Fibroblast of upper back skin (primary cell): ENCODE data around the gene MRAP.
A peak's percentile ranks its signal among the peaks of the same experiment; 100 is the strongest.
"Not testable (repeated sequence)": the region's sequence is repeated elsewhere in the genome, so short reads cannot be mapped to it uniquely, and the experiment has no call there.

Source experiments
- DNase-seq: peaks from one replicate; pipeline ENCODE4 v3.0.0-alpha.2; 2013

Gene MRAP

DNA sequence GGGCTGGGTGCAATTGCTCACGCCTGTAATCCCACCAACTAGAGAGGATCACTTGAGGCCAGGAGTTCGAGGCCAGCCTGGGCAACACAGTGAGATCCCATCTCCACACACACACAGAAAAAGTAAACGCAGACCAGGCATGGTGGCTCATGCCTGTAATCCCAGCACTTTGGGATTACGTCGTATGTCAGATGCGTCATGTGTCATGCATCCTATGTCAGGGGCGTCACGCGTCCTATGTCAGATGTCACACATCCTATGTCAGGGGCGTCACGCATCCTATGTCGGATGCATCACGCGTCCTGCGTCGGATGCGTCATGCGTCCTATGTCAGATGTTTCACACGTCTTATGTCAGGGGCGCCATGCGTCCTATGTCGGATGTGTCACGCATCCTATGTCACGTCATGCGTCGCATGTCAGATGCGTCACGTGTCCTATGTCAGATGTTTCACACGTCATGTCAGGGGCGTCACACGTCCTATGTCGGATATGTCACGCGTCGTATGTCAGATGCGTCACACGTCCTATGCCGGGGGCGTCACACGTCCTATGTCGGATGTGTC lies 1.5 kb downstream of the MRAP start:
- DNase-seq = no peak

DNA sequence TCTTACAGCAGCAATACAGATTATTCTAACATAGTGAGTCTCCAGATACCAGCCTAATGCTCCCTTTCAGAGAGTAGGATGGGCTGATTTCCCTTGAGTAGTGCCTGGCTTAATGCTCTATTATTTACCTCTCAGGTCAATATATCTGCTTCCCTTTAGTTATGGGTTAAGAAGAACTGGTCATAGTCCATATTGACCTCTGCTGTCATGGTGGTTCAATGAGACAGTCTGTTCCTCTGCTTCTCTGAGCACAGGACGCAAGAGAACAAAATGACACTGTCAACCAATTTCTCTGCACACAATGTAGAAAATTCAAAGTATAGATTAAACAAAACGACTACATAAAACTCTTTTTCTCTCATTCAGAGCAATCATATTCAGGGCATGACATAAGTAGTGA lies 2.9 kb downstream of the MRAP start:
- no peak for DNase-seq

DNA sequence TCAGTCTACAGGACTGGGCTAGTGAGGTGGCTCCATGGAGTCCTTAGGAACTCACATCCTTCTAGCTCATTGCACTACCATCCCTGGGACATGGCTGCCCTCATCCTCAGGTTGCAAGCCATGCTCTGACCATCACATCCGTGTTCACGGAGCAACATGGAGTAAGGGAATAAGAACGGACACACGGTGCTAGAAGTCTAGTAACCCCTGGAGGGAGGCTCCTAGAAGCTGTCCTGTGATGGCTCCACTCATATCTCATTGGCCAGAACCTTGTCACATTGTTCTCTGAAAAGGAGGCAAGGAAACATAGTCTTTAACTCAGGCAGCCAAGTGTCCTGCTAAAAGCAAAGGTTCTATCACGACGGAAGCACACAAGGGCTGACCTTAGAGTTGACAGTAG lies 3.9 kb downstream of the MRAP start:
- DNase-seq = no peak

DNA sequence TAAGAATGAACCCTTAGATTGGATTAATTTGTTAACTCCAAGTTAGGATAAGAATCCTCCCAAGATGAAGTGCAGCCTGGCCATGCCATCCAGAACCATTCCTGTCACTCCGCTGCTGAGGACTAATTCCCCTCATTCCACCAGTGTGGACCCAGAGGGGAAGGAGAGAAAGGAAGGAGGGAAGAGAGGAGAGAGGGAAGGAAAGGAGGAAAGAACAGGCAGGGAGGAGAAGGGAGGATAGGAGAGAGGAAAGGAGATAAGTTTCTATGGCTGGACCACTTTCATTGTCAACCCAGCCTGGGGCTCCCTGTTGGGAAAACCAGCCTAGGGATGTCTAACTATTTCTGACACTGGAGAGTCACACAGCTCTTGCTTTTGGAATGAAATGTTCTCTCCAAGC lies 4.7 kb downstream of the MRAP start:
- DNase-seq = no peak

DNA sequence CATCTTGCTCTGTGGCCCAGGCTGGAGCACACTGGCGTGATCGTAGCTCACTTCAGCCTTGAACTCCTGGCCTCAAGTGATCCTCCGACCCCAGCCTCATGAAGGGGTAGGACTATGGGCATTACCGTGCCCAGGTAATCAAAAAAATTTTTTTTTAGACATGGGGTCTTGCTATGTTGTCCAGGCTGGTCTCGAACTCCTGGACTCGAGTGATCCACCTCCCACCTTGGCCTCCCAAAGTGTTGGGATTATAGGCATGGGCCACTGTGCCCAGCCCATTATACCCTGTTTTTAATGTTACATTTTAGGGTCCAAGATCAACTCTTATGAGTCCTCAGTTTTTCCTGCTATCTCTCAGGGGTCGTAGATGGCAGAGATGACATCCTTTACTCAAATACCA lies 6.3 kb downstream of the MRAP start:
- no peak for DNase-seq

DNA sequence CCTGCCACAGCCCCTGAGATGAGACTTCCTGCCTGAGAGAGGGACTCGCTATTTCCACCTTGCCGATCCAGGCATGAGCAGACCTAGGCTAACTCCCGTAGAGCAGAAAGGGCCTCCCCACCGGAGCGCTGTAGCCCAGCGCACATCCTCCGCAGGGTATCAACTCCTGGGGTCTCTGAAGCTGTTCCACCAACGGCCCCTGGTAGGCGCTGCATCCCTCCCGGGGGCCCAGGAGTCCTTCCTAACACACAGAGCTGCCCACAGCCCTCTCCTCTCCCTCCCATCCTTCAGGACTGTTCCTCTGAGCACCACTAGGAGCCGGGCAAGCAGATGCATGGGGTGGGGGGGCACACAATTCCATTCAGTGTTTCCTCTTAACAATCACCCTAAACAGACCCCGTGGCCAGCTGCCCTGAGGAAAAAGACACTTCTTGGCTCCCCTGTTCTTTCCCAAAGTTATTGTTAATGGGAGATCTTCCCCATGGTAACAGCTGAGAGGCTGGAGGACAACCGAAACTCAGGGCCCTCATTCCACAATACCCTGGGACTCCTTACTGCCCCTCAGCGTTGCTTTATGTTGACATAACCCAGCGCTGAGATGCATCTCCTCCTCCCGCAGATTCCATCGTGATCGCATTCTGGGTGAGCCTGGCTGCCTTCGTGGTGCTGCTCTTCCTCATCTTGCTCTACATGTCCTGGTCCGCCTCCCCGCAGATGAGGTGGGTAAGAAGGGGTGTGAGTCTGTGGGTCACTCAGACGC lies 7.5 kb downstream of the MRAP start:
- DNase-seq = no peak

DNA sequence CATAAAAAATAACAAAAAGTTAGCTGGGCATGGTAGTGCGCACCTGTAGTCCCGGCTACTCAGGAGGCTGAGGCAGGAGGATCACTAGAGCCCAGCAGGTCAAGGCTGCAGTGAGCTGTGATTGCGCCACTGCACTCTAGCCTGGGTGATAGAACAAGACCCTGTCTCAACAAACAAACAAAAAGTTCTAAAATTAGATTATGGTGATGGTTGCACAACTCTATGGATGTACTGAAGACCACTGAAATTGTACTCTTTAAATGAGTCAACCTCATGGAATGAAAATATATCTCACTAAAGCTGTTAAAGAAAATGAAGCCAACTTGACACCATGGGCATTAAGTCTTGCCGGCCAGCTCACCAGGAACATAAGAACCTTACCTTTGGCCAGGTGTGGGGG lies 9.1 kb downstream of the MRAP start:
- DNase-seq = peak; percentile 17

DNA sequence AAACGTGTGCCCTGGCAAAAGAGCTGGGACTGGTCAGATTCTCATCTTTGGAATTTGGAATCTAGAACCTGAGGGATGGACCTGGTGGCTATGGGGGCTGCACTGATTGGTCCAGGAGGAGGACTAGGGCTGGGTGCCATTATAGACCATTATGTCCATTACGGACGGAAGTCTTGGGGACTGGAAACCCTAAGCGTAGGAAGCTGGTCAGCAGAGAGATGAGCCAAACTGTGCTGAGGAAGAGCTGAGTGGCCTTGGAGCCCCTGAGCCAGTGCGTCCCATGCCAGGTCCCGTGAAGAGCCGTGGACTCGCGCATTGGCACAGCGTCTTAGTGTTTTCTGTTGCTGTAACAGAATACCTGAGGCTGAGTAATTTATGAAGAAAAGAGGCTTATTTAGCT lies 10.0 kb downstream of the MRAP start:
- no peak for DNase-seq

DNA sequence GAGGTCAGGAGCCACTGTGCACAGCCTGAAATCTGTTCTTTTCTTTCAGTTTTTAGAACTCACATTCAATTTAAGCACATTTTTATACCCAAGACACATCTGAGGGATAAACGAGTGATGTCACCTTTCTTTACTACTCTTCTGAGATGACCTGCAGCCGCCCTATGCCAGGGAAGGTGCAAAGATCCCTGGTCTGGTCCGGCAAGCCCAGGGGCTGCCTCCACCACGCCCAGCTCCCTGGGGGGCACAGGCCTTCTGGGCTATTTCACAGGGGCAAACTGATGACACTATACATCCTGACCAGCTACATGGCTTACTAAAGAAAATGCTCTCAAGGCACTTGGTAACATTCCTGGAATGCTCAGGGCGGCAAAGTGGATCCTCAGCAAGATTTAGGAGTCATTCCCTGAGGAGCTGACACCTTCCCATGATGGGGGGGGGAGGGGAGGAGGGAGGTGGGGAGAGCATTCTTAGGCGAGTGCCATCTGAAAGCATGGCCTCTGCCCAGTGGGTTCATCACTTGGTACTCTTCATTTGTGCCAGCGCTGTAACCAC lies 11.3 kb downstream of the MRAP start:
- DNase-seq = no peak

DNA sequence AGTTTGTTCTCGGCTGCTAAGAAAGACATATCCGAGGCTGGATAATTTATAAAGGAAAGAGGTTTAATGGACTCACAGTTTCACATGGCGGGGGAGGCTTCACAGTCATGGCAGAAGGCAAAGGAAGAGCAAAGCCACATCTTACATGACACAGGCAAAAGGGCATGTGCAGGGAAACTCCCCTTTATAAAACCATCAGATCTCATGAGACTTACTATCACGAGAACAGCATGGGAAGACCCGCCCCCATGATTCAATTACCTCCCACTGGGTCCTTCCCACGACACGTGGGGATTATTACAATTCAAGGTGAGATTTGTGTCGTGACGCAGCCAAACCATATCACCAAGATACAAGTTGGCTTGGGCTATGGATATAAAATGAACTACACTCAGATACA lies 12.3 kb downstream of the MRAP start:
- DNase-seq = not testable (repeated sequence)

DNA sequence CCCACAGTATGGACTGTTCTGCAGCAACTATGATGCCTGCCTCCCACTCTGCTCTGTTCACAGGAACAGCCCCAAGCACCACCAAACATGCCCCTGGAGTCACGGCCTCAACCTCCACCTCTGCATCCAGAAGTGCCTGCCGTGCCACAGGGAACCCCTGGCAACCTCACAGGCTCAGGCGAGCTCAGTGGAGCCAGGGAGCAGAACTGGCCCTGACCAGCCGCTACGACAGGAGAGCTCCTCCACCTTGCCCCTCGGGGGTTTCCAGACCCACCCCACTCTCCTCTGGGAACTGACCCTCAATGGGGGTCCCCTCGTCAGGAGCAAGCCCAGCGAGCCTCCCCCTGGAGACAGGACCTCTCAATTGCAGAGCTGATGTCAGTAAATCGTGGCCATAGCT lies 13.0 kb downstream of the MRAP start:
- no peak for DNase-seq

DNA sequence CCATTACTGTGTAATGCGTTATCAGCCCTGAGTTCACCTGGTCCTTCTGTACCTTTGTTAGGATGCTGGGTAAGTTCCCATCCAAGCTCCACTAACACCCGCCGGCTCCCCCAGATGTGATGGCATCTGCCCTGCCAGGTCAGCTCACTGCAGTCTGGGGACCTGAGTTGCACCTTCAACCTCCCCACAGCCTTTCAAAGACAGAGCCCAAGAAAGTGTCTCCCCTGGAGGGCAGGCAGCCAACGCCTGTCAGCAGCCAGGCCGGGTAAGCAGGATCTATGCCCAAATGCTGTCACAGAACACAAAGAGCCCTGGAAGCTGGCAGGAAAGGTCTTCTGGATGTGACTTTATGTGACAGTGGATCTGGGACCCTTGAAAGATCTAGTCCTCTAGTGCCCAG lies 13.7 kb downstream of the MRAP start:
- DNase-seq = no peak

DNA sequence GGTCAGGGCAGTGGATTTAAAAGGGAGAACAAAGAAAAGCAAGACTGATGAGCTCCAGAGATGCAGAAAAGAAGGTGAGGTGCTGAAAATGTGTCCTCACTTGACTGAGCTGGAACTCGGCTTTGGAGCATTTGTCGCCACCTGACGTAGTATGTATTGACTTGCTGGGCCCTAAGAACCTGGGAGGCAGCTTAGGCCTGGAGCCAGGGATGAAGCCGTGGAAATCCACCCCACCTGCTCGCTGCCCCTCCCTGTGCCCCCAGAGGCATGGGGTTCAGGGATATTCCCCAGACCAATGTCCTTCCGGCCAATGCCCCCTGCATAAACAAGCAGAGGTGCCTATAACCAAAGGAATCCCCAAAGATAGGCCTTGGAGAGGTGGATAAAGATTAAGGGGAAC lies 14.3 kb downstream of the MRAP start:
- DNase-seq = no peak

DNA sequence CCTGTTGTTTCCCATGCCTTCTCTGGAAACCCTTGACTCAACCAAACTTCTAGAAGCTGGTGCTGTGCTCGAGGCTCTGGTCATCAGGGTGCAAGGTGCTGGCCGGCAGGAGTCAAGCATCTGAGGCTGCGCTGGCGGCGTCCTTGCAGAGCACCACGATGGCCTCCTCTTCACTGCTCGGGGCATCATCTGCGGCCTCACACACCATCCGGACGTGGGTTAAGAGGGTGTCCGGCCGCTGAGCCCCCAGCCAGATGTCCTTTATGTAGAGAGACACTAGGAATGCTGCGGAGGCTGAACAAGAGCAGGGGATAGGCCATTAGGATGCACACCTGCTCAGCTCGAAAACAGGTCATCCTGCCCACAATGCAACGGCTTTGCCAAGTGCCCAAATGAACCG lies 16.2 kb downstream of the MRAP start:
- DNase-seq = no peak

DNA sequence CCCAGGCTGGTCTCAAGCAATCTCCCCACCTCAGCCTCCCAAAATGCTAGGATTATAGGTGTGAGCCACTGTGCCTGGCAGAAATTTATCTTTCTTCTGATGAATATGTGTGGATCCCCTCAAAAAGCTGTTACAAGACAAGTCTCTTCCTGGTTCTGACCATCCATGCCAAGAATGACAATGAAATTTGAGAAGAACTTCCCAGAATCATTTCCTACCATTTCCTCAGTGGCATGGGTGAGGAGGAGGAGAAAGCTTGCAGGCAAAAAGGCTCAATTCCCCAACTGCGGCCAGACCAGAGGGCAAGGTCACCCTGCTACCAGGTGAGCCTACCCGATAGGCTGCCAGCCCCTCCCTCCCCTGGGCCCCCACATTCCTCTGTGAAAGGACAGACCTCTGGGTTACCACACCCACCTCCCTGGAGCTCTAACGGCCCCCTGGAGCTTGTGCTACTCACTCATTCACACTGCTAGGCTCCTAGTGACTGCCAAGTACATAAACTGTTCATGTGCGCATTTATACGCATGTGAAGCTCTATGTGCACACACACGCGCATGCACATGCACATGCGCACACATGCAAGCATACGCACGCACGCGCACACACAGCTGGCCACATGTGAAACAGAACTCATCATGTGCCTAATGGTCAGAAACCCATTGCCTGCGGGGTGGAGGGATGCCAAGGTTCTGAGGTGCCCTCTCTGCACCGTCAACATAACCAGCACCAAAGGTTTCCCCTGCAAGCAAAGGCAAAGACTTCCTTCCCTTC lies 17.0 kb downstream of the MRAP start:
- no peak for DNase-seq

DNA sequence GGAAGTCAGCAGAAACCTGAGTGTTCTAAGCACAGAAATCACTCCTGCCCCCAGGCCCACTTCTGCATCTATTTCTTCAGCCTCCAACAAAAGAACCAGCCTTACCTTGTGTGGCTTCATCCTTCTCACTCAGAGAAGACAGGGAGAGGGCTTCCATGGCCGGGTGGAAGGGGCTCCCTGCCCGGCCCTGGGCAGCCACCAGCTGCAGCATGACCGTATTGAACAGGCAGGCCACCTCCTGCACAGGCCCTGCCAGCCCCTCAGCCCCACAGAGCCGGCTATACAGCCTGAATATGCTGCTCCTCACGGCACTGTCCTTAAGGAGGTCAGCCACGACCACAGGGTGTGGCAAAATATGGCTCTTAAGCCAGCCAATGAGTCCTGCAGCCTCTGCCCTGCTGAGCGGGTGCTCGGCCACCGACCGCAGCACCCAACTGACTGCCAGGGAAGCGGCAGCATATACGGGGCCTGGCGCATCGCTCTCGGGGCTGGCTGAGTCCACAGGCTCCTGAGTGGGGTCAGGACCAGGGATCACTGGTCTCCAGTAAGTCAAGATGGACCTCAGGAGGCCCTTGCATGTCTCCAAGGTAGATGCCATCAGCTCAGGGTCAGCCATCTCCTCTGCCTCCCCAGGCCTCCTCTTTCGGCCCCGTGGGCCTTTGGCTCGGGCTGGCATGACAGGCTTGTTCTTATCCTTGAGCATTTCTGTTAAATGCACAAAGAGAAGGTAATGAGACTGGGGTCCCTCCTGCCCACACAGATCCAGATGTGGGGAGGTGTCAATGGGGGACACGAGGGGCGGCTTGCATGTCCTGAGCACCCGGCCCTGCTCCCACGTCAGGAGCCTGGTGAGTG lies 17.9 kb downstream of the MRAP start:
- no peak for DNase-seq

DNA sequence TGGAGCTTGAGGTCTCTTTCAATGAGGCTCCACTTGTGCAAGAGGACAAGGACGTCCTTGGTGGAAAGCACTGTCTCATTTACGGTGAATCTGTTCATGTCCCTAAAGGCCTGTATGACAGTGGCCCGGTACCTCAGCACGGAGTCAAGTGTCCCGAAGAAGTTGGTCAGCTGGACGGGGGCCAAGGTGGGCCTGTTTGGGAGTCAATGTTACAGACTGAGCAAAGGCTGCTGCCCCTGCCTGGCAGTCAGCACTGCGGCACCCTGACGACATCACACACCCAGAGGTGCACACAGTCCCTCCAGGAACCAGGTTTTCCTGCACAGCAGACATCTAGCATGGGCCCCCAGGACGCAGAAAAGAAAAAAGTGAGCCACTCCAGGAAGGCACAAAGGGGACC lies 19.1 kb downstream of the MRAP start:
- no peak for DNase-seq

DNA sequence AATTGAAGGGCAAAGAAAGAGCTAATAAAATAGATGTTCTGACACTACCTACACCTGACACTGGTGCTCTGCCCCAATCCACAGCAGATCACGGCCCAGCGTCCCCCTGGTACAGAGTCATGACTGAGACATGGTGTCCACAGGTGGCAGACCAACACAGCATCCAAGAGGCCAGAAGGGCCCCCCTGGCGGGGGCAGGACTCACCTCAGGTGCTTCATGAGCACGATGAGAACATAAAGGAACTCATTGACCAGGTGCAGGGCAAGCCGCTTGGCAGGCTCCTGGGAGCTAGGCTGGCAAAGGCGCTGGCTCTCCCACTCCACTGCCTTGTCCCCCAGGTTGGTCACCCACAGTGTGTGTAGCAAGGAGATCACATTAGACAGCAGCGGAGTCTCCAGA lies 20.4 kb downstream of the MRAP start:
- no peak for DNase-seq

DNA sequence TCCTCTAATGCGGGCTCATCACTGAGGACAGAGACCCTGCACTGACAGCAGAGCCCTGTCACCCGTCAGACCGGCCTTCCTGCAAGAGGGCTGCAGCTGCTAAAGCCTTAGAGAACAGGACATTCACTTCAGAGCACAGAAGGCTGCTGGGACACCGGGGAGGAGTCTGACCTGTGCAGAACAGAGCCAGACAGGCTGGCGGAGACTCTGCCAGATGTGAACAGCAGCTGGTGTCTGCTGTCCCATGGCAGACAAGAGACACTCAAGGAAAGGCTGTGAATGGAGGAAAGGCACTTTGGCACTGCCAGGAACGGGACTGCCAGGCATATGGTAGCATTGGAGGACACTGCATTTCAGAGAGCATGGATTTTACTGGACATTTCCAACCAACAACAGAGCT lies 21.4 kb downstream of the MRAP start:
- no peak for DNase-seq

DNA sequence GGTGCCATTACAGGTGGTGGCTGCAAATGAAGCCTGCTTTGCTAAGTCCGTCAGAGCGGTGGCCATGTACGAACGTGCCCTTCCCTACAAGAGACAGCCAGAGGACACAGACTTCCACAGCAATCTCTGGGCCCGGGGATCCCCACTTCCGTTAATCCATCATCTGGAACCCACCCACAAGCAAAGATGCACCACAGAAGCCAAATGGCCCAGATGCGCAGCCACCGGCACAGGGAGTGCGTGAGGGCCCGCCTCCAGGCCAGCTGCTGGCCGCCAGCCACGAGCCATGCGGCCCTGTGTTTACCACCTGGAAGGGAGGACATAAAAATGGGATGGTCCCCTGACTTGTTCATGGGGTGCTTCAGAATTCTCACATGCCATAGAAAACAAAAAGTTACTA lies 22.1 kb downstream of the MRAP start:
- DNase-seq = no peak

DNA sequence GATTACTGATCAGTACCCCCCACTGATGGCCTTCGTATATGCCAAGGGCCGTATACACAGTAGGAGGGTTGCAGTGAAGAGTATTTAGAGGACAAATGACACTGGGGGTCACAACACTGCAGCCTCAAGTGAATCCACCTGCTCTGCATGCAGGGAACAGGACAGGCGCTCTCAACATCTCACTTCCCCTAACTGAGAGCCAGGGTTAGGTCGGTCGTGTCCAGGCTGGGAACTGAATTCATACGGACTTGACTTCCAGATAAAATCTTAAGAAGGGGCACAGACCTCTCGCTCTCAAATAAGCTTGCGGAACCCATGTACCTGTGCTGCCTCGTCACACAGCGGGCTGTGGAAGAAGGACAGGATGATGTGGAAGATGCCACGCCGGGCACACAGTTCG lies 22.8 kb downstream of the MRAP start:
- DNase-seq = no peak

DNA sequence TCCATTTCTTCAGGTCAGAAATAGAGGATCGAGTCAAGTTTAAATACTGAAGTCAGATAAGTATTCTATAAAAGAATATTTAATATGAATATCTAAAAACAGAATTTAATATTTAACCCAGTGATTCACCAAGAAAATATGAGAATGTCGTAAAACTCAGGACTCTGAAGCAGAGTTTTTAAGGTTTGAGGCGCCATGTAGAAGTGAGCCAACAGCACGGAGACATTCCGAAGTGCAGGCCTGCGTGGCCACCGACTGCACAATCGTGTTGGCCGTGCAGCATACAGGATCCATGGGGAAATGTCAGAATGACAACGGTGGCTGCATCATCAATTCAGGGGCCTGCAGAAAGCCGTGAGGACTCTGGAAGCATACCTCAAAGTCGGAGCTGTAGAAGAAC lies 23.4 kb downstream of the MRAP start:
- DNase-seq = no peak

DNA sequence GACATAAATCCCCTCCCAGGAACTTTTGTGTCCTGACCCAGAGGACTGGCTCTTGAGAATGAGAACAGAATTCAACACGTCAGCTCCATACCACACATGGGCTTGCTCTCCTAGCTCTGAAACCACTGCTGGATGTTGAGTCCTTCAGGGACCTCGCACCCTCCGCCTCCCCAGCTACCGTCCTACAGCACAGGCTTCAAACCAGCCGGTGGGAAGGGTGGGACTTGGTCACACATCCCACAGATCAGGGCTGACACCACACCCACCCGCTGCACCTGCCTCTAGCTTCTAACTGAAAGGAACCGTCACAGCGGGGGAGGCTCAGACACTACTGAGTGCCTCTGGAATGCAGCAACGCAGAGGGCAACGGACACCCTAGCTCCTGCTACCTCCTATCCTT lies 24.0 kb downstream of the MRAP start:
- DNase-seq = no peak
